ENCODE results near the gene DGCR6L. TPM values are rescaled to one million over a fixed set of nuclear protein-coding genes. Genes with fewer than 3 reads are reported as not detected.

The DGCR6L gene
- total and polyA plus RNA-seq, 2 of the 4 experiments (the other 2 are of a cell fraction), result 65.4 to 80.4 TPM

GRCh38 chr22:20281891-20282290 lies 38.0 kb downstream of the DGCR6L start:
- no peaks in the 10 kb centered on the region for H3K9me3 ChIP-seq (ENCODE audit: control insufficient read depth, insufficient read depth, low read length)
- no TSS peak for BruUV-seq (replicated peaks)
- no peak overlapping the region for H4K91ac ChIP-seq (ENCODE audit: insufficient read depth, low read depth, low read length)
- H3K14ac ChIP-seq (replicated peaks; ENCODE audit: low read depth, low read length), result no peak overlapping the region
- H3K4me3 ChIP-seq (ENCODE audit: insufficient read depth, low read depth, low read length), result no peak overlapping the region
- H2AFZ ChIP-seq (replicated peaks; ENCODE audit: low read length, poor library complexity), result no peak overlapping the region
- H3K4me2 ChIP-seq (ENCODE audit: low read depth, low read length), result no peak overlapping the region
- no peak overlapping the region for H3K4ac ChIP-seq (ENCODE audit: low read depth, low read length)
- no peak overlapping the region for H2AK9ac ChIP-seq (replicated peaks; ENCODE audit: low read depth, low read length, poor library complexity)
- no peak overlapping the region for H2BK20ac ChIP-seq (ENCODE audit: low read depth, low read length)
- intact Hi-C loops (cut with micrococcal nuclease) (no loop called here), in situ Hi-C loops (cut with MboI; ENCODE audit: low sequenced_read_pairs) (no loop called here), dilution Hi-C loops (cut with HindIII; ENCODE audit: low sequenced_read_pairs, unreplicated experiment) (no loop called here)
- no peak overlapping the region for H4K5ac ChIP-seq (ENCODE audit: low read depth, low read length)
- peaks cover 14% of the 10 kb centered on the region for H3K27me3 ChIP-seq (ENCODE audit: control insufficient read depth, insufficient read depth, low read length)
- no peak overlapping the region for H2BK15ac ChIP-seq (ENCODE audit: low read depth, low read length)
- no peaks in the 10 kb centered on the region for H4K20me1 ChIP-seq (ENCODE audit: insufficient read depth, low read length)
- H3K23ac ChIP-seq (ENCODE audit: low read depth, low read length), result no peak overlapping the region
- H3K79me1 ChIP-seq (ENCODE audit: low read depth in 1 of 2, low read length in 2 of 2), result no peaks in the 10 kb centered on the region
- no peak overlapping the region for H4K8ac ChIP-seq (ENCODE audit: low read depth in 2 of 2, low read length in 2 of 2)
- H3K18ac ChIP-seq (ENCODE audit: low read depth, low read length), result no peak overlapping the region
- ATAC-seq (ENCODE audit: low read depth) (no peak), DNase-seq (no peak)
- no peaks in the 10 kb centered on the region for H3K9me1 ChIP-seq (ENCODE audit: insufficient read depth, low read length)
- no peak overlapping the region for H2AK5ac ChIP-seq (ENCODE audit: low read depth, low read length)
- H3K27ac ChIP-seq (ENCODE audit: insufficient read depth, low read length), result no peak overlapping the region
- TF ChIP-seq RAD21 (IDR thresholded peaks at IDR 0.05; ENCODE audit: low read length) (no peak), MXI1 (IDR thresholded peaks at IDR 0.05; ENCODE audit: borderline replicate concordance, low read depth, low read length) (no peak), POLR2A (IDR thresholded peaks at IDR 0.05; ENCODE audit: low read depth, low read length) (no peak), ELK1 (IDR thresholded peaks at IDR 0.05; ENCODE audit: borderline replicate concordance, low read depth, low read length) (no peak), MAFK (IDR thresholded peaks at IDR 0.05; ENCODE audit: low read depth, low read length) (no peak), CTCF (conservative IDR thresholded peaks at IDR 0.05; ENCODE audit: low read depth, low read length) (no peak), FOS (IDR thresholded peaks at IDR 0.05; ENCODE audit: low read depth, low read length) (no peak), CHD1 (IDR thresholded peaks at IDR 0.05; ENCODE audit: low read depth, low read length) (no peak), RFX5 (IDR thresholded peaks at IDR 0.05; ENCODE audit: low read depth, low read length) (no peak), MAZ (IDR thresholded peaks at IDR 0.05; ENCODE audit: borderline replicate concordance, low read depth, low read length) (no peak)
- H3K4me1 ChIP-seq (ENCODE audit: control insufficient read depth, insufficient read depth, low read length), result no peaks in the 10 kb centered on the region
- no peak overlapping the region for H3K9ac ChIP-seq (ENCODE audit: low read depth, low read length)
- WGBS, 2 experiments (ENCODE audit: extremely low coverage in 2 of 2, insufficient read length in 1 of 2), result 40% methylated on average over 1 of the region's 12 CpGs; no CpG with 5 or more reads in 1 of the 2 experiments
- no peak overlapping the region for H3K56ac ChIP-seq (ENCODE audit: extremely low read depth, insufficient read depth, low read length)
- ChIA-PET CTCF (no interaction called here), POLR2A (ENCODE audit: unreplicated experiment) (no interaction called here)
- H2BK5ac ChIP-seq (ENCODE audit: low read depth, low read length, poor library complexity, severe bottlenecking), result no peak overlapping the region
- no peaks in the 10 kb centered on the region for H3K36me3 ChIP-seq (ENCODE audit: control insufficient read depth, insufficient read depth, low read length)
- no peak overlapping the region for H2BK120ac ChIP-seq (ENCODE audit: low read depth, low read length)
